Stimulated activated CD4-positive, alpha-beta T cell treated with anti-CD3 and anti-CD28 coated beads, Interleukin-4, amount 100 ng/mL, for 24 hours (primary cell): ENCODE measurements around the gene GALNT10.
"Not testable (repeated sequence)": the region's sequence is repeated elsewhere in the genome, so short reads cannot be mapped to it uniquely, and the experiment has no call there.

ENCODE experiments used
- DNase-seq: peaks from one replicate; pipeline ENCODE4 v3.0.0-alpha.2; 2020

The GALNT10 gene

DNA sequence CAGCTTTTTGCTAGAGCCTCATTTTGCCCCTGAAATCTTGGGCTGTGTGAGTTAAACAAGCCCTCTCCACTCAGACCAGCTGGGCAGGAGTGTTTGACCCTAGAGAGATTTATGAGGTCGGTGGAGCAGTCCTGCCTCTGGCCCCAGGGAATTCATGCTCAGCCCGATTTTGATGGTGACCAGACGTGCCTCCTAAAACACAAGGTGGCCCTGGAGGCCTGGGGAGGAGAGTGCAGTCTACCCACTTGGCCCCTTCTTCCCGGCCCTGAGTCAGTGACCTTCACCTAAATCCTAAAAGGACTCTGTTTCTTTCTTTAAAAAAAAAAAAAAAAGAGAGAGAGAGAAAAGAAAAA, 168.7 kb downstream of the GALNT10 start:
- no peak for DNase-seq

- DNase-seq = not testable (repeated sequence)
These were observed 169.7 kb downstream of the GALNT10 start for GRCh38 chr5:154360241-154360640.

DNA sequence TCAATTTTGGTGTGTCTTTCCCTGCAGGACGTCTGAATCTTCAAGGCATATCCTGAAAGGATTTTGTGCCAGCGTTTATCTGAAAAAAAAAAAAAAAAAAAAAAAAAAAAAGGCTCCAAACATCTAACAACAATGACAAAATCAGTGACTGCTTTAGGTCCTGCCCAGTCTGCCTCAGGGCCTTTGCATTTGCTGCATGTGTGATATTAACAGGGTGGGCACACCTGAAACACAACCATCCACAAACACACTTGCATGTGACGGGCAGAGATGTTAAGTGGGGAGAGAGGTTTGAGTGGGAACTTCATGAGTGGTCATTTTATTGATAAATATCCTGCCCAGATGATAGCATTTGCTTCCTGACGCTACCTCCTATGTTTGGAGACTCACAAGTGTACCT, 172.9 kb downstream of the GALNT10 start:
- DNase-seq = no peak

DNA sequence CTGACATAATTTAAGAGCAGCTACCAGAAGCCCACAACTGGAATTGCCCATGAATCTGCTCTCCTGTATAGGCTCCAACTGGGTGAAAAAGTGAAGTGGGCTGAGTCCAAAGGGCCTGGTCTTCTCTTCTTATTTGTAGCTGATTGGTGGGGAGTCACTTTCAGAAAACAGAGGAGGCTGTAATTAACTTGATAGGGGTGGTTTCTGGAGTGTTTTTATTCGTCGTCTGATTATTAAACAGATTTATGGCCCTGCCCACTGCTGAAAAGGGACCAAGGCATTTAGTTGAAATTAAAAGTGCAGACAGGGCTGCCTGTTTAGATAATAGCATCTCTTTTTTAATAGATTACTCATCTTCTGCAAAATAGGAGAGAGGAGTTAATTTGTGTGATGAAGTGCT, 174.2 kb downstream of the GALNT10 start:
- no peak for DNase-seq

GRCh38 chr5:154365823-154366222, 175.3 kb downstream of the GALNT10 start:
- no peak for DNase-seq

DNA sequence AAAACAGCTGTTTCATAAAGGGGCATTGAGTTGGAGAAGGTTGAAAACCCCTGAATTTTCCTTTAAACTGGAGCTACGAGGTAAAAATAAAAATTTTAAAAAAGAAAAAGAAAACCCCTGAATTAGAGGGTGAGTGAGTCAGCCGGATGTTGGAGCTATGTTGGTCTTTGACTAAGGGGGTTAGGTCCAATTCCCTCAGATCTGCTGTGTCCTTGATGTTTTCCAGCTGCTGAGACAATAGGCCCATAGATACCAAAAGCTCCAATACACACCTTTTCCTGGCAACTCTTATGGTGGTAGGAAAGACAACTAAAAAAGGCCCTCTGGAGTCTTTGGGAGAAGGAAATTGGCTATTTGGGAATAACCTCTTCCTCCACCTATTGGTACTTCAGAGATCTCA, 175.8 kb downstream of the GALNT10 start:
- DNase-seq = no peak

DNA sequence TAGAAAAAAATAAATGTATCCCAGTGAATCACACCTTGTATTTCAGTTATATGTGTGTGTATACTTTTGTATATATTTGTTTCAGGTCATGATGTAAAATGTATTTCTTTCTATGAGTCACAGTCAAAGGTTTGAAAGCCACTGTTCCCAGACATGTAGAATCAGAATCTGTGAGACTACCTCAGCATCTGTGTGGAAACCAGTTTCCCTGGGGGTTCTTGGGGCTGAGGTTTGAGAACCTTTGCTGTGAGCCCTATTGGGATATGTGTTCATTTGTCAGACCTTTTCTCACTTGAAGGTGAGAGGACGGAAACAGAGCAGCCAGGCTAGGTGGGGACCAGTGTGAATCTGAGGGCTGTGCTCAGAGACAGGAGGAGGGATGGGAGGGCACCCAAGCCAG, 176.6 kb downstream of the GALNT10 start:
- DNase-seq = no peak

DNA sequence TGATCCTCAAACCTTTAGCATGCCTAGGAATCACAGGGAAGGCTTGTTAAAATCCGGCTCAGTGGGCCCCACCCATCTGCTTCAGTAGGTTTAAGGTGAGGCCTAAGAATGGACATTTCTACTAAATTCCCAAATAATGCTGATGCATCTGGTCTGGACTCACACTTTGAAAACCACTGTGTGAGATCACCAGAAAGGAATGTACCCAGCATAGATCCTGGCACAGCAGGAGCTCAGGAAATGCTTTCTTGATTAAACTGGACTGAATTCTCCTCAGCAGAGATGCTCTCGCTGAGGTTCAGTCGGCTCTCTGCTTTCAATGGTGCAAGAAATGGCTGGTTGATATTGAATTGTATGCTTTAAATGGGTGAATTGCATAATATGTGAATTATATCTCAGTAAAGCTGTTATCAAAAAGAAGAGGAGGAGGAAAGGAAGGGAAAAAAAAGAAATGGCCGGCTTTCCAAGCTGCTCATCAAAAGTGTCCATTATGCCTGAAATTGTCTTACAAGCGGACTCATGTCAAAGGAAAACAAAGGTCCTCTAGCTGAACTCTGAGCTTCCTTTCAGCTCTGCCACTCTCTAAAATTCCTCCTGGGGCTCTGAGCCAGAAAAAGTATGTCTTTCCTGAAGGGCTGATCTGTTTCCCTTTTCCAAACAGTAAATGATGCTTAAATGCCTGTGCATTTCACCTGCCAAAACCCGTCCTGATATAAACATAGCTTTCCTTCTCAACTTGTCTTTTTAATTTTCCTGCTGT, 177.7 kb downstream of the GALNT10 start:
- no peak for DNase-seq

DNA sequence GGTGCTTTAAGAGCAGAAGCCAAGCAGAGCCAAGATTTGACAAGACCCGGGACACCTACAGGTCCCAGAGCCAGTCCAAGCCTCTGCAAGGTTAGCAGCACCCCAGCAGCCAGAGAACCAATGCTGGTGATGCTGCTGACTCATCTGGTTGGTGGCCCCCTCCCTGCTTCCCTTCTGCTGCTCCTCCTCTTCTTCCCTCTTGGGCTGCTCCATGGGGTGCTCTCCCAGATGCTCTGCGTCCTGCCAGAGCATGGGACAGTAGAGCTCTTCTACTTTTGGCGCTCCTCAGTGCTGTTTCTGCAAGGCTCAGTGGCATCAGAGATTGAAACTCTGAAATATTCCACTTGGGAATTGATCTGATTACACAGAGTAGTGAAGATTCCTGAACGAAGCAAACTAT, 179.1 kb downstream of the GALNT10 start:
- no peak for DNase-seq

DNA sequence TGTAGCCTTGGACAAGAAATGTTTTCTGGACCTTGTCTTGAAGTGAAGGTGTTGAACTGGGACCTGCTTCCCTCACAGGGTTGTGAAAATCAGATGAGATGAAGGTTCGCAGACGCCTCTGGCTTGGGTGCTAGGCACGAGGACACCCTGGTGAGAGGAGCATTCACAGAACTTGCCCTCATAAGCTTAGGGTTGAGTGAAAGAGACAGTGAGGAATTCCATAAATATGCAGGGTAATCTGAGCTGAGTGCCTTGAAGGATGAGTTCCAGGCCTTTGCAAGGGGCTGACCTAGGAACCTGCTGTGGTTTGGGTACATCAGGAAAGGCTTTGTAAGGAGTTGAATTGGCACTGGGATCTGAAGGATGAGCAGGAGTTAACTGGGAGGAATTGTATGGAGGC, 179.6 kb downstream of the GALNT10 start:
- no peak for DNase-seq

DNA sequence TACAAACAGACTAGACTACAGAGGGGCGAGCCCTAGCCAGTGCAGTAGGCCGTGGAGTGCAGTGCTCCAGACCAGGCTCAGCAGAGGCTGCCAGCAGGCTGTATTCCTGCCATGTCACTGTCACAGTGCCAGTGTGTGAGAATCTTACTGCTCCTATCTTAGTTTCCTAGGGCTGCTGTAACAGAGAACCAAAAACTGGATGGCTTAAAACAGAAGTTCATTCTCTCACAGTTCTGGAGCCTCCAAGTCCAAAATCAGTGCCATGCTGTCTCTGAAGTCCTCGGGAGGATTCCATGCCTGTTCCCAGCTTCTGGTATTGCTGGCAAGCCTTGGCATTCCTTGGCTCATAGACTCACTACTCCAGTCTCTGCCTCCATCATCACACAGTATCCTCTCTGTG, 180.3 kb downstream of the GALNT10 start:
- no peak for DNase-seq

GRCh38 chr5:154371687-154372086, 181.2 kb downstream of the GALNT10 start:
- no peak for DNase-seq

DNA sequence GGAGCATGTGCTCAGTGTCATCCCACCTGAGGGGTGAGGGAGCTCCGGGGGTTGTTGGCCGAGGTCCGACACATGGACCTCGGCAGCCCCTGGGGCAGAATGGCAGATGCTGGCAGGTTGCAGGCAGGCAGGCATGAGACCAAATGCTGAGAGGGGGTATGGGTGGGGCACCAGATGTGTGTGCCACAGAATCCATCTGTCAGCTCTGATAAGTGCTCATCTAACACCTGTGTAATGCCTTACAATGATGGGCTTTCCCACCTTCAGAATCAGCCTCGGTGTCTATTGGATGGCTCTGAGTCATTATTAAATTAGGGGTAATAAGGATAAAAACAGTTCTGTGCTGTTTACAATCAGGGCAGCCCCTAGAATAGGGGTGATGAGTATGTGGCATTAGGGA, 182.1 kb downstream of the GALNT10 start:
- no peak for DNase-seq

GRCh38 chr5:154373326-154373725, 182.8 kb downstream of the GALNT10 start:
- DNase-seq = no peak

GRCh38 chr5:154373729-154374179, 183.2 kb downstream of the GALNT10 start:
- no peak for DNase-seq

DNA sequence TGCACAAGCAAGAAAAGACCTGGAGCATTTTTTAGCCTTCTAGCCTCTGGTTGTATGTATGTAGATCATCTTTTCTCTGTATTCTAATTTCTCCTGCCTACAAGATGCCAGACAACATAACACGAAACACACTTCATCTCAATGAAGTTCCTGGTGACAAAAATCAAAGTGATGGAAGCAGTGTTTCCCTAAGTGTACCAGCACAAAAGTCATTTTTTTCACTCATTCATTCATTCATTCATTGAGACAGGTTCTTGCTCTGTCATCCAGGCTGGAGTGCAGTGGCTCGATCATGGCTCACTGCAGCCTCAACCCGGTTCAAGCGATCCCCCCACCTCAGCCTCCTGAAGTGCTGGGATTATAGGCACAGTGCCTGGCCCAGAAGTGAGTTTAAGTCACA, 183.7 kb downstream of the GALNT10 start:
- DNase-seq = no peak

DNA sequence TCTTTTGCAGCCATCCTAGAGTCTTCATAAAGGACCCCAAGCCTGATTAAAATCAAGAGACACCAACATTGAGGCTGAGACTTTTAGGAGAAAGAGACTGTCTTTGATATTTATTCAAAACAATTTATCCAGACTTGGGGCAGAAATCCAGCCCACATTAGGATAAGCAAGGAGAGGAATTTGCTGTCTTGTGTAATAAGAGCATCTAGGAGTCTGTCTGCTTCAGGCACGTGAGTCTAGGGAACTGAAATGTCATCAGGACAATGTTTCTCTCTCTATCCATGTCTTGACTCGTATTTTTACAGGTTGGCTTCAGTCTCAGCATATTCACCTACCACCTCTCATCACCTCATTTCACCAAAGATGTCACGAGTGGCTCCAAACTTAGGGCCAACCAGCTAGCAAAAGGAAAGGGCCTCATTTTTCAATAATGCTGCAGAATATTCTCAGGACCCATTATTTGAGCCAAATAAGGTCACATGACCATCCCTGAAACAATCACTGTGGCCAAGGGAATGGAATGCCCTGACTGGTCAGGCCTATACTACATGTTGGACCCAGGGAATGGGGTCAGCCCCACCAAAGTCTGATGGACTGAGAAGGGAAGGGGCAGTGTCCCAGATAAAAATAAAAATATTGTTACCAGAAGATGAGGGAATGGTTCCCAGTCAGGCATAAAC, 184.9 kb downstream of the GALNT10 start:
- DNase-seq = no peak

- DNase-seq = no peak
These were observed 185.9 kb downstream of the GALNT10 start for GRCh38 chr5:154376481-154376880.

DNA sequence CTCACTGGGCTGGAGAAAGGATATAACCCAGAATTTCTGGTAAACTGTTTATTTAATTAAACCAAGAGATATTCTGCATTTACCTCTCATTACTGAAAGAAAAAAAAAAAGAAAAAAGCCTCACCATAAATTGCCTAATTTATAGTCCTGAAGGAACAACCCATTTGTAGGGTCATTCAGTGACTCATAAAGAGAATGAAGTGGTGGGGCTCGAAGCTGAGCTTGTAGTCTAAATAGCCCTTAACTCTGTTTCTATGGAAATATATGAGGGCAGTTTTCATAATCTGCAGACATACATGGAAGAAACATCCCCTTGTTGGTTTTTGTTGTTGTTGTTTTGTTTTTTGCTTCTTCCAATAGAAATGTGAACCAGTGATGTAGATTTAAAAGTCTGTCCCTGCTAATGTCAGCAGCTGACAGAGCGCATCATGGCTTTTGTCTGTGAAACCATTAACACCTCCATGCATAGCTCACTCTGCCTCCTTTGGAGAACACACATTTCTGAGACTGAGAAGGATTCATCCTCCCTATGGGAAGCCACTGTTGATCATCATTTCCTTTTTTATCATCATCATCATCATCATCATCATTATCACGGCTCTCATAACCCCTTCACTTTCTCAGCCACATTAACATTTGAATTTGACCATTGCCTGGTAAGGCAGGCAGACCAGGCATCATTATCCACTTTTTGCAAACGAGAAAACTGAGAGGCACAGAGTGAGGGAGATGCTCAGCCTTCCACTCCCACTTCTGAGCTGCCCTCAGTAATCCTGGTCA, 187.4 kb downstream of the GALNT10 start:
- DNase-seq = no peak

DNA sequence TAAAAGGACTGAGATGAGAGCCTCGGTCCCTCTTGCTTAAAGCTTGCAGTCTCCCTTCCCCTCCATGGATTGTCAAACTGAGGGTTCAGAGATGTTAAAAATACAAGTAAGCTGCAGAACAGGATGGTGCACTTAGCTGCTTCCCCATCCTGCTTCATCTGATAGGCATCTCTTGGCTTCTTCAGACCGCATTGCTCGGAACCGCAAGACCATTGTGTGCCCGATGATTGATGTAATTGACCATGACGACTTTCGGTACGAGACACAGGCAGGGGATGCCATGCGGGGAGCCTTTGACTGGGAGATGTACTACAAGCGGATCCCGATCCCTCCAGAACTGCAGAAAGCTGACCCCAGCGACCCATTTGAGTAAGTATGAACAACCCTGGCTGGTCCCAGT, 189.7 kb downstream of the GALNT10 start:
- DNase-seq = no peak

- no peak for DNase-seq
These were observed 194.1 kb downstream of the GALNT10 start for GRCh38 chr5:154384480-154385235.

DNA sequence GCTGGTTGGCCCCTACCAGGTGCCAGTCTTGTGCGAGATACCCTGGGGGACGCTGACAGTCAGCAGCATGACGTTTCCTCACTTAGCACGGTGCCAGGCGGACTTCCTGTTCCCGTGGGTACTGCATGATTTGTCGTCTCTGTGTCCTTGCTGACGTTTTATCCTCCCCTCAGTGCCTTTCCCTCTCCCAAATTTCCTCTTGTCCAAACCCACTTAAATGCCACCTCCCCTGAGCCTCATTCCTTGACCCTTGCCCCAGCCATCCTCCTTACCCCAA, 194.6 kb downstream of the GALNT10 start:
- DNase-seq = no peak

GRCh38 chr5:154386952-154387629, 196.6 kb downstream of the GALNT10 start:
- no peak for DNase-seq
